GM21619 (cell line): ENCODE data around the gene ST3GAL2.

Source experiments
- ATAC-seq: cut with Tn5 transposase; IDR thresholded peaks from one replicate; pipeline ENCODE4 v1.9.1; 2021; ENCODE audit not compliant: unreplicated experiment

ST3GAL2 gene

DNA sequence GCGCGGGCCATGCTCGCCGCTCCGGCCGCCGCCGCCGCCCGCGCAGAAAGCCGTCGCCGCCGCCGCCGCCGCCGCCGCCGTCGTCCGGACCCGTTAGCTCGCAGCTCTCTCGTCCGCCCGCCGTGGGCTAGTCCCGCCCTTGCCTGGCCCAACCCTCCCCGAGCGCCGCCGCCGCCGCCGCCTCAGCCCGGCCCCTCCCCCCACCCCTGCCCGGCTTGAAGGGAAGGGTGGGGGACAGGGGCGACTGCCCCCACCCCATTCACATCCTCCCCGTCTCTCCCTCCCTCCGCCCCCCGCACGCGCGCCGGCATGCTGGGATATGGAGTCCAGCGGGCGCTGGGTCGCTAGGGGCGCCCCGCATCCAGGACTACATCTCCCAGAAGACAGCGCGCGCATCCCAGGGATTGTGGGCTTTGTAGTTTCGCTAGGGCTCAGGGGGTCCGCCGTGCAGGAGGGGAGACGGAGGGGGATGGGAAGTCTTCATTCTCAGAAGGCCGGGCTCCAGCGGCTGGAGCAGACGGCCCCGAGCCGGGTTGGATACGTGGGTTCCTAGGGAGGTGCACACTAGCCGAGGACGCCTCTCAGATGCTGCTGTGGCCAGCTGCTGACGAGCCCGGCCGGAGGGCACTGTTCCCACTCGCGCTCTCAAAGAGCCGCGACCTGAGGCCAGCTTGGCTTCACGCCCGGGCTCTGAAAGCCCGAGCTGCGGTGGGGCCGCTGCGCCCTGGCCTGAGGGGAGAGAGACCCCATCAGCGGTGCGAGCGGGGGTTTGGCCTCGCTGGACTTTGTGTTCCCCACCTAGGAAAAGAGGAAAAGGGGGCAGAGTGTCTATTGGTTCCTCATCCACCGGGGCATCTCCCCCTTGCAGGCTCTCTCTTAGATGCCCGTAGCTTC lies at the start of gene ST3GAL2:
Gene ST3GAL2, minus strand, starts transcription at position 132 of the 894 bp plus-strand sequence. CDS start 40,570 bp downstream, outside the sequence.
- peak; percentile 80 for ATAC-seq

- ATAC-seq = no peak
Observed at GRCh38 chr16:70484867-70485266, 46.0 kb upstream of the ST3GAL2 start.

GRCh38 chr16:70483426-70483825 lies 44.5 kb upstream of the ST3GAL2 start:
- ATAC-seq = peak; percentile 75

GRCh38 chr16:70482624-70483023 lies 43.7 kb upstream of the ST3GAL2 start:
- no peak for ATAC-seq

- no peak for ATAC-seq
Observed at GRCh38 chr16:70481929-70482536, 43.1 kb upstream of the ST3GAL2 start.

GRCh38 chr16:70480127-70481105 lies 41.5 kb upstream of the ST3GAL2 start:
- no peak for ATAC-seq

DNA sequence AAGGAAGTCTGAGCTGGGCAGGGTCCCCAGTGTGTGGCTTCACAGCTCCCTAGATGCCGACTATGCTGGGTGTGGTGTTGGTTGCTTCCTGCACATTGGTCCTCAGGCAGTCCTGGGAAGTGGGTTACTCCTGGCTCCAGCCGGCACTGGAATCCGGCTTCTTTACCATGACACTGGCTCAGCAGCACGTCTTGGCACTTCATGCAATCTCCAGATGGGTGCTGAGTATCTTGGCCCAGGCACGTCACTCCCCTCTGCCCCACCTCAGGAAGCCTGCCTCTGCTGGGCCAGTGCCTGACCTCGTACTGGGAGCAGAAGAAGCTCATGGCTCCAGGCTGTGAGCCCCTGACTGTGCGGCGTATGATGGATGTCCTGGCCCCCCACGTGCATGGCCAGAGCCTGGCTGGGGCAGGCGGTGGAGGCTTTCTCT lies 40.0 kb upstream of the ST3GAL2 start:
- no peak for ATAC-seq

DNA sequence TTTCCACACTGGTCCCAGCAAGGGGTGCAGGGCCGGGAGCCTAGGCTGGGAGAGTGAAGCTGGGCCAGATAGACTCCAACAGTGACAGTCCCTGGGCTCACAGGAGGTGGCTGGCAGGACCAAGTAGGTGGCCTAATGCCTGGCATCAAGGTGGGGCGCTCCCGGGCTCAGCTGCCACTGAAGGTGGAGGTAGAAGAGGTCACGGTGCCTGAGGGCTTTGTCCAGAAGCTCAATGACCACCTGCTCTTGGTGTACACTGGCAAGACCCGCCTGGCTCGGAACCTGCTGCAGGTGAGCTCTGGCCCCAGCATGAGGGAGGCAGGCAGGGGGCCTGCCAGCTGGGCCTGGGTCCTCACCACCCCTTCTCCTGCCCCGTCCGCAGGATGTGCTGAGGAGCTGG lies 39.3 kb upstream of the ST3GAL2 start:
- ATAC-seq = no peak

GRCh38 chr16:70476272-70477020 lies 37.5 kb upstream of the ST3GAL2 start:
- peak; percentile 85 for ATAC-seq

GRCh38 chr16:70475054-70475871 lies 36.4 kb upstream of the ST3GAL2 start:
- ATAC-seq = no peak

DNA sequence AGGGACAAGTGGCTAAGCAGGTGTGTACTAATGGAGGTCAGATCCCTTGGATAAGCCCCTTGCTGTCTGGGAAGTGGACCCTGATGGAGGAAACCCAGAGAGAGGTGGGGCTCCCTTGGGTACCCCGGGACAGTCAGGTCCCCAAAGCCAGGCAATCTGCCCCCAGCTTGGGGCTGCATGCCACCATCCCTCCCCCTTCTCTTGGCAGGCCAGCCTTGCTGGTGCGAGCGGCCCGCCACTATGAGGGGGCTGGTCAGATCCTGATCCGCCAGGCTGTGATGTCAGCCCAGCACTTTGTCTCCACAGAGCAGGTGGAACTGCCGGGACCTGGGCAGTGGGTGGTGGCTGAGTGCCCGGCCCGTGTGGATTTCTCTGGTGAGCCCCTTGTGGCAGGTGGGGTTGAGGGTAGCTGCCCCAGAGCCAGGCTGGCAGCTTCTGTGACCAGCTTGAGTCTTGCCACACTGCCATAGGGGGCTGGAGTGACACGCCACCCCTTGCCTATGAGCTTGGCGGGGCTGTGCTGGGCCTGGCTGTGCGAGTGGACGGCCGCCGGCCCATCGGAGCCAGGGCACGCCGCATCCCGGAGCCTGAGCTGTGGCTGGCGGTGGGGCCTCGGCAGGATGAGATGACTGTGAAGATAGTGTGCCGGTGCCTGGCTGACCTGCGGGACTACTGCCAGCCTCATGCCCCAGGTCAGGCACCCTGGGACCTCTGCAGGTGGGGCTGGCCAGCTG lies 35.6 kb upstream of the ST3GAL2 start:
- ATAC-seq = no peak

DNA sequence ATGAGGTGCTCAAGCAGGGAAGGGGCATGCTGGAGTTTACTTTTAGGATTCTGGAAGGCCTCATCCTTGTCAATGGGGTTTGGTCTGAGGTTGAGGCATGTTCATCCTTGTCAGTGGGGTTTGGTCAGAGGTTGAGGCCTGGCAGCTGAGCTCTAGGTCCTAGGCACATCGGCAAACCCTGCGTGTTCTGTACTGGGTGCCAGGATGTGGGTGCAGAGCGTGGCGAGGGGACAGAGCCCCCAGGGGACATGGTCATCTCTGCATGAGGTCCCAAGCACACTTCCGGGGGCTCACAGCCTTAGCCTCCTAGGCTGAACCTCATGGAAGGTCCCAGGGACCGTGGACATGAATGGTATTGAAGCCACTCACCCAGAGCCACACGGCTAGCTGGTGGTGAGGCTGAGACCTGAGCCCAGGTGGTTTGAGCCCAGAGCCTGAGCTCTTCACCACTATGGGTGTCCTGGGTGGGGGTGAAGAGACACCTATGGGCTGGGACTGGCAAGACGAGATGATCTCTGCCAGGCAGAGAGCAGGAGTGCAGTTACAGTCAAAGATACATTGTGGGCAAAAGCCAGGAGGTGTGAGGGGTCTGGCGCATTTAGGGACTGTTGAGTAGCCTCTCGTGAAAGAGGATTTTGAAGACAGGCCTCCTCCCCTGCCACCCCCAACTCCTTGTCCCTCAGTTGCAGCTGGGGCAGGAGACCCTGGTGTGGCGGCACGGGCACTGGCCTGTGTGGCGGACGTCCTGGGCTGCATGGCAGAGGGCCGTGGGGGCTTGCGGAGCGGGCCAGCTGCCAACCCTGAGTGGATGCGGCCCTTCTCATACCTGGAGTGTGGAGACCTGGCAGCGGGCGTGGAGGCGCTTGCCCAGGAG lies 34.8 kb upstream of the ST3GAL2 start:
- ATAC-seq = no peak

GRCh38 chr16:70472786-70473433 lies 34.0 kb upstream of the ST3GAL2 start:
- ATAC-seq = no peak

DNA sequence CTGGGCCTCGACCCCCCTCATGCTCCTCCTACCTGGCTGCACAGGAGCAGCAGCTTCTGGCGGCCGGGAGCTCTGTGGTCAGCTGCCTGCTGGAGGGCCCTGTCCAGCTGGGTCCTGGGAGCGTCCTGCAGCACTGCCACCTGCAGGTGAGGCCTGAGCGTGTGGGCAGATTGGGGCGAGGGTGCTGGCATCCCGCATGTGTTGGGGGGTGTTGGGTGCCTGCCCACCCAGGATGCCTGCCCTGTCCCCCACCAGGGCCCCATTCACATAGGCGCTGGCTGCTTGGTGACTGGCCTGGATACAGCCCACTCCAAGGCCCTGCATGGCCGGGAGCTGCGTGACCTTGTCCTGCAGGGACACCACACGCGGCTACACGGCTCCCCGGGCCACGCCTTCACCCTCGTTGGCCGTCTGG lies 32.0 kb upstream of the ST3GAL2 start:
- no peak for ATAC-seq

DNA sequence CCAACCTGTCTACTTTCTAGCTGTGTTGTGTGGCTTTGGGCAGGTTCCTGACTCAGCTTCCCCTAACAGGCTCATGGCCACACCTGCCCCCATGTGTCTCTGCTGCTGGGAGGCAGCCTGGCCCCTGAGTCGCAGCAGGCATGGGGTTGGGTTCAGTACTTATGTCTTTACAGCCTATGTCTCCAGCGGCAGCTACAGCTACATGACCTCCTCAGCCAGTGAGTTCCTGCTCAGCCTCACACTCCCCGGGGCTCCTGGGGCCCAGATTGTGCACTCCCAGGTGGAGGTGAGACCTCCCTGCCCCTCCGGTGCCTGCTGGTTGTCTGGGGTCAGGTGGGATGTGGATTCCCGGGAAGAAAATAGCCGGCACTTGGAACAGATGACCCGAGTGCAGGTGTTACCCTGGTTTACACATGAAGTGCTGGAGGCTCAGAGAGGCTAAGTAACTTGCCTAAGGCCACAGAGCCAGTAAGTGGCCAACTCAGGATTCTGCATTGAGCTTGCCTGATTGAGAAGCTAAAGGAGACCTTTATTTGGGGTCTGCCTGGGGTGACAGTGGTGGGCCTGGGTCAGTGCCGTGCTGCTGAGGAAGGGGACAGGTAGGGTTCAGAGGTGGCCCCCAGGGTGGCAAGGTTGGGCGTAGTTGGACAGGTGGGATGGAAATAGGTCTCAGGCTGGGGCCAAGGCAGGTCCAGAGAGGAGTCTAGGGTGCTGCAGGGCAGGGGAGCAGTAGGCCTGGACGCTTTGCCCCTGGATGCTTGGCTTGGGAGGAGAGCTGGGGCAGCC lies 31.4 kb upstream of the ST3GAL2 start:
- no peak for ATAC-seq

DNA sequence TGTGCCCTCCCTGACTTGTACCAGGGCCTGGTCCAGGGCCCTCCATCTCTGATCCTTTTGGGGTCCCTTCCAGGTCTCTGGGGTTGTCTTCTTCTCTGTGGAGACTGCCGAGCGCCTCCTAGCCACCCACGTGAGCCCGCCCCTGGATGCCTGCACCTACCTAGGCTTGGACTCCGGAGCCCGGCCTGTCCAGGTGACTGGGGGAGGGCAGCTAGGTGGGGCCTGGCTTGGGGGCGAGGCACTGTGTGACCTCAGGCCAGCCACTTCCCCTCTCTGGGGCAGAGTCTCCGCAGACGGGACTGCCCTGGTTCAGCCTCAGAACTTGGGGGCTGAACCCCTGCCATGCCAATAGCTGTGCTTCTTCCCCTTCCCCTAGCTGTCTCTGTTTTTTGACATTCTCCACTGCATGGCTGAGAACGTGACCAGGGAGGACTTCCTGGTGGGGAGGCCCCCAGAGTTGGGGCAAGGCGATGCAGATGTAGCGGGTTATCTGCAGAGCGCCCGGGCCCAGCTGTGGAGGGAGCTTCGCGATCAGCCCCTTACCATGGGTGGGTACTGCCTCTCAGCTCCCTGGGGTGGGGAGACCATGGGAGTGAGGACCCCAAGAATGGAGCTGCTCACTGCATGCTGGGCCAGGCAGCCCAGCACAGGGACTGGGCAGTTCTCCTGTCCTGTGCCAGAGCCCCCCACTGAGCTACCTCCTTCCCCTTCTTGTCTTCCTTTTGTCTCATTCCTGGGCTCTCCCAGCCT lies 30.1 kb upstream of the ST3GAL2 start:
- no peak for ATAC-seq
